Neural progenitor cell (in vitro differentiated cells): ENCODE data around the gene SMCO1.
A peak's percentile ranks its signal among the peaks of the same experiment; 100 is the strongest.

ENCODE experiments used
- CTCF ChIP-seq: fragments of 200-600 bp; sonication (generic); IDR thresholded peaks from 2 replicates; pipeline ENCODE4 v1.5.1; 2017; ENCODE audit warnings: antibody characterized with exemption, mild to moderate bottlenecking
- EZH2 ChIP-seq: fragments of 200-600 bp; sonication (generic); IDR thresholded peaks from 2 replicates; pipeline ENCODE4 v1.6.1; 2017; ENCODE audit warnings: antibody characterized with exemption, mild to moderate bottlenecking, moderate library complexity

- TF ChIP-seq CTCF (peak; percentile 64), EZH2 (no peak)
Measured at GRCh38 chr3:196518966-196519717, 4.0 kb upstream of the SMCO1 start.
